Endothelial cell of umbilical vein (primary cell): ENCODE measurements around the gene MISFA. TPM values are rescaled to one million over a fixed set of nuclear protein-coding genes. Genes with fewer than 3 reads are reported as not detected.
"Not testable (repeated sequence)": the region's sequence is repeated elsewhere in the genome, so short reads cannot be mapped to it uniquely, and the experiment has no call there.

Experiments
- BruUV-seq: library from RNA; stranded (reverse); fragments of 400-500 nt; replicated peaks from 2 replicates; lab custom pipeline; 2021; lab: Mats Ljungman, UMichigan
- CTCF ChIA-PET: fragments of 300-600, 350-600 bp; sonication (Branson Sonifier 250); formaldehyde crosslinking; loops from one replicate; lab custom pipeline; 2021; ENCODE audit warnings: antibody characterized with exemption, inconsistent platforms; lab: Charles Lee
- POLR2A ChIA-PET: fragments of 300-600, 350-600 bp; sonication (Branson Sonifier 250); formaldehyde crosslinking; loops from one replicate; lab custom pipeline; 2021; ENCODE audit warnings: antibody characterized with exemption, inconsistent platforms; lab: Charles Lee
- DNase-seq: peaks from one replicate; pipeline ENCODE4 v3.0.0-alpha.2; 2011; ENCODE audit warnings: low read depth, low spot score
- FAIRE-seq: peaks from 2 replicates; lab custom pipeline; 2011; peaks lifted over from hg19 to GRCh38; lab: Jason Lieb, UNC
- H2AFZ ChIP-seq: 2 replicates; pipeline ENCODE4 v1.6.0; 2012; ENCODE audit warnings: low read depth, low read length, control low read depth, inconsistent platforms
- H3K27ac ChIP-seq: 2 replicates; pipeline ENCODE4 v1.5.1; 2011; ENCODE audit warnings: low read depth, mild to moderate bottlenecking, control low read depth, low read length, moderate library complexity; ENCODE audit not compliant: insufficient read depth
- H3K27me3 ChIP-seq, 2 experiments: 2 replicates each; pipeline versions ENCODE4 v1.6.0 to v1.6.1; 2011; ENCODE audit warnings: low read length in 2 of 2, mixed read lengths in 1 of 2; ENCODE audit not compliant: control insufficient read depth in 2 of 2, insufficient read depth in 2 of 2
- H3K36me3 ChIP-seq, 2 experiments: 2 replicates in 1 of 2; 3 replicates in 1 of 2; pipeline ENCODE4 v1.5.1; 2011; ENCODE audit warnings: low read length in 2 of 2, mild to moderate bottlenecking in 1 of 2, moderate library complexity in 1 of 2; ENCODE audit not compliant: control insufficient read depth in 2 of 2, insufficient read depth in 2 of 2; ENCODE audit errors: extremely low read depth in 1 of 2
- H3K4me1 ChIP-seq: 3 replicates; pipeline ENCODE4 v1.5.1; 2011; ENCODE audit warnings: mild to moderate bottlenecking, low read length; ENCODE audit not compliant: control insufficient read depth, insufficient read depth; ENCODE audit errors: extremely low read depth
- H3K4me2 ChIP-seq: 2 replicates; pipeline ENCODE4 v1.6.1; 2011; ENCODE audit warnings: low read length, control low read depth, mixed read lengths; ENCODE audit not compliant: insufficient read depth
- H3K4me3 ChIP-seq, 3 experiments: fragments of 200-600 bp in 1 of 3; sonication (generic), shearing (Covaris generic) in 1 of 3; replicated peaks in 1 of 3; 2 replicates each; pipeline ENCODE4 v1.5.1; 2011 to 2016; ENCODE audit warnings: control low read depth in 3 of 3, low read length in 3 of 3, mild to moderate bottlenecking in 2 of 3, inconsistent platforms in 1 of 3, low read depth in 1 of 3, moderate library complexity in 1 of 3; ENCODE audit not compliant: insufficient read depth in 1 of 3
- H3K79me2 ChIP-seq: 2 replicates; pipeline ENCODE4 v1.6.0; 2012; ENCODE audit warnings: low read length, inconsistent platforms; ENCODE audit not compliant: control insufficient read depth, insufficient read depth
- H3K9ac ChIP-seq: replicated peaks from 2 replicates; pipeline ENCODE3; 2011; ENCODE audit warnings: low read length, control low read depth; ENCODE audit not compliant: insufficient read depth; ENCODE audit errors: extremely low read depth
- H3K9me1 ChIP-seq: replicated peaks from 3 replicates; pipeline ENCODE4 v1.6.0; 2011; ENCODE audit warnings: mild to moderate bottlenecking, low read length; ENCODE audit not compliant: control insufficient read depth, insufficient read depth; ENCODE audit errors: extremely low read depth
- H3K9me3 ChIP-seq: replicated peaks from 2 replicates; pipeline ENCODE4 v1.5.1; 2012; ENCODE audit warnings: low read length, inconsistent platforms; ENCODE audit not compliant: control insufficient read depth, insufficient read depth
- H4K20me1 ChIP-seq: replicated peaks from 2 replicates; pipeline ENCODE3; 2011; ENCODE audit warnings: mild to moderate bottlenecking, low read length; ENCODE audit not compliant: control insufficient read depth, insufficient read depth; ENCODE audit errors: extremely low read depth
- CTCF ChIP-seq, 2 donors: IDR thresholded peaks; 1 replicate in 1 of 2; 2 replicates in 1 of 2; pipeline ENCODE4 v1.5.1; 2011; ENCODE audit warnings: low read length in 2 of 2, mild to moderate bottlenecking in 2 of 2, moderate library complexity in 2 of 2, control low read depth in 1 of 2, inconsistent platforms in 1 of 2, low read depth in 1 of 2; ENCODE audit not compliant: insufficient read depth in 1 of 2; ENCODE audit errors: extremely low read depth in 1 of 2
- EZH2 ChIP-seq: IDR thresholded peaks from 2 replicates; pipeline ENCODE4 v1.6.1; 2012; ENCODE audit warnings: borderline replicate concordance, low read depth, mild to moderate bottlenecking, moderate library complexity, low read length, inconsistent platforms; ENCODE audit not compliant: severe bottlenecking
- FOS ChIP-seq: IDR thresholded peaks from 2 replicates; pipeline ENCODE4 v1.6.1; 2011; ENCODE audit warnings: mild to moderate bottlenecking, low read length, moderate library complexity, borderline replicate concordance; ENCODE audit not compliant: insufficient read depth
- GATA2 ChIP-seq: IDR thresholded peaks from 2 replicates; pipeline ENCODE4 v1.7.0; 2011; ENCODE audit warnings: low read depth, mild to moderate bottlenecking, moderate library complexity, mixed read lengths, low read length; ENCODE audit not compliant: insufficient read length, insufficient read depth
- JUN ChIP-seq: IDR thresholded peaks from 2 replicates; pipeline ENCODE4 v1.6.1; 2011; ENCODE audit warnings: borderline replicate concordance, low read depth; ENCODE audit not compliant: insufficient read length, insufficient read depth
- MYC ChIP-seq: IDR thresholded peaks from one replicate; pipeline ENCODE4 v1.6.1; 2011; ENCODE audit warnings: mild to moderate bottlenecking, low read depth, low read length
- POLR2A ChIP-seq: IDR thresholded peaks from 2 replicates; pipeline ENCODE4 v1.6.1; 2012; ENCODE audit warnings: low read depth, mild to moderate bottlenecking, control low read depth, low read length
- POLR2AphosphoS5 ChIP-seq: IDR thresholded peaks from 2 replicates; pipeline ENCODE4 v1.6.1; 2012; ENCODE audit warnings: low read depth, mild to moderate bottlenecking, control low read depth, low read length, moderate library complexity; ENCODE audit not compliant: insufficient read depth
- dilution Hi-C: fragments of 300-500 bp; cut with MboI; formaldehyde crosslinking; loops from one replicate; pipeline ENCODE4 v1.15.0; 2019; ENCODE audit warnings: low sequenced_read_pairs; ENCODE audit not compliant: extremely low pct_ligation_motif_present
- intact Hi-C: fragments of 100-400 bp; cut with micrococcal nuclease; formaldehyde crosslinking; loops from one replicate; pipeline ENCODE4 v1.10.0; 2022
- polyA plus RNA-seq, 4 experiments: library from polyadenylated mRNA; depleted of rRNA in 3 of 4; stranded (reverse) in 3 of 4; unstranded in 1 of 4; fragments of >200 nt; gene quantifications; 2 replicates each; pipeline versions ENCODE4 v1.2.1 to v1.2.3, GENCODE V29; 2011 to 2012; ENCODE audit warnings: missing spikeins in 1 of 4
- total RNA-seq: library from RNA; stranded (reverse); gene quantifications from 2 replicates; pipeline ENCODE4 v1.2.3, GENCODE V29; 2021
- TF ChIP-seq, protein P1 (sequence below): IDR thresholded peaks from 2 replicates; pipeline ENCODE4 v1.6.1; 2011; ENCODE audit not compliant: insufficient read depth, insufficient read length

Gene MISFA
- total and polyA plus RNA-seq, 2 donors (not counting 3 experiments of a cell fraction or from before 2014, with no cell fraction given), result 1.4 to 3.6 TPM

DNA sequence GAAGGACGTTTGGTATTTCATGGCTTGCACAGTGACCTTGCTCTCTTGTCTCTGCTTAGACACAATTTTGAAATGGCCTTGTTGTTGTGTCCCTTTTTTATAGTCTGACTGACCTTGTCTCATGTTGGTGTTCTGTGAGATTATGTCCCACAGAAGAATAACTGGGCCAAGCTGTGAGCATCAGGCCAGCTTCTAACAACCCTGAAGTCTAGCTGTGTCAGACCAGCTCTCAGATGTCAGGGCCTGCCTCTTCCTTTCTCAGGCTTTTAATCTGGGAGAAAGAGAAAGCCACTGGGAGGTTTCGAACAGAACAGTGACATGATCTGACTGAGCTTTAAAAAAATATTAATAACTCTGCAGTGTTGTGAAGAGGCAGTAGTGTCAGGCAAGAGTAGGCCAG, 9.0 kb upstream of the MISFA start:
- Histone ChIP-seq H4K20me1 (no peaks in the 10 kb centered on the region), H3K9ac (no peak overlapping the region), H3K4me3 (no peak overlapping the region), H3K36me3 (peaks cover 0 to 2% of the 10 kb centered on the region in 2 experiments), H3K9me3 (no peaks in the 10 kb centered on the region), H3K9me1 (no peaks in the 10 kb centered on the region), H3K4me2 (no peak overlapping the region), H3K27ac (no peak overlapping the region), H3K79me2 (peaks cover 36% of the 10 kb centered on the region), H2AFZ (no peak overlapping the region), H3K4me1 (peaks cover 17% of the 10 kb centered on the region), H3K27me3 (no peaks in the 10 kb centered on the region)
- ChIA-PET POLR2A (no interaction called here), CTCF (interaction anchor here (0.9 to 1.0 kb wide), 2 partner anchors 13 to 51 kb away, joined by 3 read pairs; no protein-coding TSS in a partner anchor)
- no peak for DNase-seq
- dilution Hi-C loops, result no loop called here
- intact Hi-C loops, result no loop called here
- FAIRE-seq, result no peak
- TF ChIP-seq GATA2 (no peak), FOS (no peak), POLR2AphosphoS5 (no peak), POLR2A (no peak), EZH2 (no peak), CTCF (IDR thresholded peaks at IDR 0.05; ENCODE audit: extremely low read depth in 1 of 2, insufficient read depth in 1 of 2, low read depth in 1 of 2, low read length in 2 of 2) (no peak), JUN (no peak), MYC (no peak)
- TF ChIP-seq, protein P1, sequence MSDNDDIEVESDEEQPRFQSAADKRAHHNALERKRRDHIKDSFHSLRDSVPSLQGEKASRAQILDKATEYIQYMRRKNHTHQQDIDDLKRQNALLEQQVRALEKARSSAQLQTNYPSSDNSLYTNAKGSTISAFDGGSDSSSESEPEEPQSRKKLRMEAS, result no peak
- no TSS peak for BruUV-seq

- H3K36me3 ChIP-seq, H3K27ac ChIP-seq, POLR2A ChIA-PET, H4K20me1 ChIP-seq, H3K9me3 ChIP-seq, BruUV-seq, H3K4me2 ChIP-seq, H3K27me3 ChIP-seq, DNase-seq, H2AFZ ChIP-seq, intact Hi-C loops, dilution Hi-C loops, H3K9me1 ChIP-seq, FAIRE-seq, H3K4me1 ChIP-seq, H3K9ac ChIP-seq, H3K4me3 ChIP-seq: not testable (repeated sequence)
- peaks cover 17% of the 10 kb centered on the region for H3K79me2 ChIP-seq
- CTCF ChIA-PET, result interaction anchor here (1.6 kb wide), 1 partner anchor 8 kb away, joined by 4 read pairs; no protein-coding TSS in a partner anchor
These were observed 5.5 kb upstream of the MISFA start for GRCh38 chr11:18594088-18594487.
